ENCODE data around the gene CAMK2G. TPM values are rescaled to one million over a fixed set of nuclear protein-coding genes. Genes with fewer than 3 reads are reported as not detected.
A peak's percentile ranks its signal among the peaks of the same experiment; 100 is the strongest.

Gene CAMK2G
- total RNA-seq, 4 donors from 2014 or later: 82.3 to 207 (median 155) TPM

- peak overlapping the region; percentile 7 to 90 (median 88) for H3K27ac ChIP-seq
- H3K4me3 ChIP-seq: no peak overlapping the region
- no peaks in the 10 kb centered on the region for H3K27me3 ChIP-seq
- ATAC-seq: no peak
- TF ChIP-seq, protein P1, sequence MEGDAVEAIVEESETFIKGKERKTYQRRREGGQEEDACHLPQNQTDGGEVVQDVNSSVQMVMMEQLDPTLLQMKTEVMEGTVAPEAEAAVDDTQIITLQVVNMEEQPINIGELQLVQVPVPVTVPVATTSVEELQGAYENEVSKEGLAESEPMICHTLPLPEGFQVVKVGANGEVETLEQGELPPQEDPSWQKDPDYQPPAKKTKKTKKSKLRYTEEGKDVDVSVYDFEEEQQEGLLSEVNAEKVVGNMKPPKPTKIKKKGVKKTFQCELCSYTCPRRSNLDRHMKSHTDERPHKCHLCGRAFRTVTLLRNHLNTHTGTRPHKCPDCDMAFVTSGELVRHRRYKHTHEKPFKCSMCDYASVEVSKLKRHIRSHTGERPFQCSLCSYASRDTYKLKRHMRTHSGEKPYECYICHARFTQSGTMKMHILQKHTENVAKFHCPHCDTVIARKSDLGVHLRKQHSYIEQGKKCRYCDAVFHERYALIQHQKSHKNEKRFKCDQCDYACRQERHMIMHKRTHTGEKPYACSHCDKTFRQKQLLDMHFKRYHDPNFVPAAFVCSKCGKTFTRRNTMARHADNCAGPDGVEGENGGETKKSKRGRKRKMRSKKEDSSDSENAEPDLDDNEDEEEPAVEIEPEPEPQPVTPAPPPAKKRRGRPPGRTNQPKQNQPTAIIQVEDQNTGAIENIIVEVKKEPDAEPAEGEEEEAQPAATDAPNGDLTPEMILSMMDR (IDR thresholded peaks at IDR 0.05): no peak
- TF ChIP-seq POLR2AphosphoS5 (IDR thresholded peaks at IDR 0.05) (no peak), POLR2A (IDR thresholded peaks at IDR 0.05) (no peak), EP300 (IDR thresholded peaks at IDR 0.05) (no peak)
- peaks cover 0 to 40% of the 10 kb centered on the region in 2 donors for H3K36me3 ChIP-seq
- no peaks in the 10 kb centered on the region for H3K9me3 ChIP-seq
- WGBS, 2 donors (ENCODE audit: low coverage in 1 of 2): 68 to 72% methylated on average over 2 to 10 of the region's 11 CpGs
- peaks cover 15 to 100% (median 53%) of the 10 kb centered on the region in 3 donors for H3K4me1 ChIP-seq
These were observed 6.3 kb downstream of the CAMK2G start for GRCh38 chr10:73867871-73868631.

DNA sequence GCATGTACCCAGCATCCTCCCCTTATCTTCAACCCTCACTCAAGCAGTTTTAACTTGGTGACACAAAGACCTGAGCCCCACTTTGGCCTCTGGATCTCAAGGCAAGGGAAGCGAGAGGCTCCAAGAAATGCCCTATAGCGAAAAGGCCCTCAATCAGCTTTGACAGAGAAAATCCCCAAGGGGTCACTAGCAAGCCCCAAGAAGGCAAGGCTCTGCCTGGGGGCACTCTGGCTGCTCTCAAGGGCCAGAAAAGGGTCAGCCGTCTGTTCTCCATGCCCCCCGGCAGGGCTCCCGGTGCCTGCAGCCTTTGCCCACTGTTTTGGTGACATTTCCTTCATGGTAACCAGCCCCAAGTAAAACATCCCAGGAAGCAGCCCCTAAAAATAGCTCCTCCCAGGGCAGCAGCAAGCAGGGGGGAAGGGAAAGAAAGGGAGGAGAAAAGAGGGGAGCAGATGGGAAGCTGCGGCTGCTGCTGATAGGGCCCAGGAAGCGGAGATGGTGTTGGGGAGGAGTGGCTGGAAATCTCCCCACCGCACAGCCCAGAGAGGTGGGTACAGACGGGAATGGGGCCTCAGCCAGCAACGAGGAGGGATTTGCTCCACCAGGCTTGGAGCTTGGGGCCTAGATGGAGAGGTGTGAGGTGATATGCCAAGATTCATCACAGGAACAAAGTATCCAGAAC lies 7.1 kb downstream of the CAMK2G start:
- no peaks in the 10 kb centered on the region for H3K9me3 ChIP-seq
- H3K4me1 ChIP-seq: peaks cover 15 to 100% (median 47%) of the 10 kb centered on the region in 3 donors
- no peaks in the 10 kb centered on the region for H3K27me3 ChIP-seq
- H3K4me3 ChIP-seq: peak overlapping the region in 1 of 2 donors; percentile 24
- peak overlapping the region; percentile 21 to 90 (median 88) for H3K27ac ChIP-seq
- TF ChIP-seq POLR2AphosphoS5 (IDR thresholded peaks at IDR 0.05) (peak; percentile 33), POLR2A (IDR thresholded peaks at IDR 0.05) (no peak), EP300 (IDR thresholded peaks at IDR 0.05) (no peak)
- TF ChIP-seq, protein P1 (IDR thresholded peaks at IDR 0.05): no peak
- peak; percentile 65 for ATAC-seq
- 12 to 40% methylated on average over 2 to 5 of the region's 10 CpGs for WGBS, 2 donors (ENCODE audit: low coverage in 1 of 2)
- peaks cover 0 to 40% of the 10 kb centered on the region in 2 donors for H3K36me3 ChIP-seq

- H3K27me3 ChIP-seq: no peaks in the 10 kb centered on the region
- no peak for ATAC-seq
- H3K4me1 ChIP-seq: peaks cover 15 to 100% (median 42%) of the 10 kb centered on the region in 3 donors
- no peaks in the 10 kb centered on the region for H3K9me3 ChIP-seq
- H3K27ac ChIP-seq: peak overlapping the region; percentile 21 to 90 (median 88)
- peak overlapping the region in 1 of 2 donors; percentile 24 for H3K4me3 ChIP-seq
- peaks cover 0 to 37% of the 10 kb centered on the region in 2 donors for H3K36me3 ChIP-seq
- no peak for TF ChIP-seq POLR2AphosphoS5 (IDR thresholded peaks at IDR 0.05)
- no peak for TF ChIP-seq POLR2A (IDR thresholded peaks at IDR 0.05)
- TF ChIP-seq, protein P1 (IDR thresholded peaks at IDR 0.05): no peak
- no peak for TF ChIP-seq EP300 (IDR thresholded peaks at IDR 0.05)
- WGBS, 2 donors (ENCODE audit: low coverage in 1 of 2): 78 to 80% methylated on average over 2 to 3 of the region's 7 CpGs
These were observed 7.7 kb downstream of the CAMK2G start for GRCh38 chr10:73866621-73867020.

DNA sequence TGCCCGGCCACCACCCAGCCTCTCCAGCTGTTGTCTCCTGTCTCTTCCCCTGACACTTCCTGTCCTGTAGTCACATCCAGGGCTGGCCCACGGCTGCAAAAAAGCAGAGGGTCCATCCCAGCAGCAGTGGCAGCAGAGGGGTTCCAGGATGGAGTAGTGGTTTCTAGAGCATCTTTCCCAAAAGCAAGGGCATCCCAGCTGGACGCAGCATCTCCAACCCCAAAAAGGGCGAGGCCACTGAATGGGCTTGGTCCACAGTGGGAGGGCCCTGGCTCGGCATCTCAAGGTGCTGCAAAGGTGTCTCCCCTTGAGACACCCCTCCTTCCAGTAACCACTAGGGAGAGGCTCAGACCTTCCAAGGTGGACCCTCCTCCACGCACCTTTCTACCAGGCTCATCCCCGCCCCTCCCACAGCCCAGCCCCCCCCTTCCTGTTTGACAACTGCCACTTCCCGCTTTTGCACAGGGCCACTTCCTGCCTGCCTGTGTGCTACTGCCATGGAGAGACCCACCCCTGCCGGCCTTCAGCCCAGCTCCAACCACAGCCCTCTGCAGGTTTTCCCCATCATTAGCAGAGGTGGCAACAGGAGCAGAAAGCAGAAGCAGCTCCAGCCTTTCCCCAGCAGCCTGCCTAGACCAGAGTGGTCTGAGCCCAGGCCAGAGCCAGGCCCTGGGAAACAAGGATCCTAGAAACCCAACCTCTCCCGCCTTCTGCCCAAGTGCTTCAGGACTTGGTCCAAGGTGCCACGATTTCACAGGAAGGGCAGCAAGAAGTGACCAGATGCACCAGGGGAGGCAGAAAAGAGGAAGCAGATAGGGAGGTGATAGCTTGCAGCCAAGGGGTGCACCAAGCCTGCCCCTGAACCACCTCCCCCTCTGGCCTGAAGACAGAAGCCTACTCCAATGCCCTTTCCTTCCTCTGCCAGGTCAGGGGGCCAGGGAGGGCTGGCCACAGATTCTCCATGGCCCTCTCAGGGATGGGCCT lies 8.6 kb downstream of the CAMK2G start:
- peak; percentile 42 for ATAC-seq
- WGBS, 2 donors (ENCODE audit: low coverage in 1 of 2): 33 to 40% methylated on average over 1 of the region's 11 CpGs
- TF ChIP-seq EP300 (IDR thresholded peaks at IDR 0.05) (no peak), POLR2AphosphoS5 (IDR thresholded peaks at IDR 0.05) (no peak), POLR2A (IDR thresholded peaks at IDR 0.05) (no peak)
- TF ChIP-seq, protein P1 (IDR thresholded peaks at IDR 0.05): no peak
- peaks cover 0 to 36% of the 10 kb centered on the region in 2 donors for H3K36me3 ChIP-seq
- H3K9me3 ChIP-seq: no peaks in the 10 kb centered on the region
- H3K4me3 ChIP-seq: peak overlapping the region in 1 of 2 donors; percentile 6
- H3K27me3 ChIP-seq: no peaks in the 10 kb centered on the region
- H3K4me1 ChIP-seq: peaks cover 15 to 100% (median 39%) of the 10 kb centered on the region in 3 donors
- H3K27ac ChIP-seq: peak overlapping the region; percentile 21 to 90 (median 88)
